ENCODE measurements around the gene RHOA.
"Not testable (repeated sequence)": the region's sequence is repeated elsewhere in the genome, so short reads cannot be mapped to it uniquely, and the experiment has no call there.

RHOA gene

GRCh38 chr3:49358884-49359225, 52.9 kb downstream of the RHOA start:
- FAIRE-seq = no peak

- FAIRE-seq = peak; percentile 89
Observed at GRCh38 chr3:49358217-49358883, 53.4 kb downstream of the RHOA start, which contains the start of gene GPX1. Gene GPX1 (minus strand): TSS chr3:49358353. CDS start chr3:49358278, 75 bp downstream.

DNA sequence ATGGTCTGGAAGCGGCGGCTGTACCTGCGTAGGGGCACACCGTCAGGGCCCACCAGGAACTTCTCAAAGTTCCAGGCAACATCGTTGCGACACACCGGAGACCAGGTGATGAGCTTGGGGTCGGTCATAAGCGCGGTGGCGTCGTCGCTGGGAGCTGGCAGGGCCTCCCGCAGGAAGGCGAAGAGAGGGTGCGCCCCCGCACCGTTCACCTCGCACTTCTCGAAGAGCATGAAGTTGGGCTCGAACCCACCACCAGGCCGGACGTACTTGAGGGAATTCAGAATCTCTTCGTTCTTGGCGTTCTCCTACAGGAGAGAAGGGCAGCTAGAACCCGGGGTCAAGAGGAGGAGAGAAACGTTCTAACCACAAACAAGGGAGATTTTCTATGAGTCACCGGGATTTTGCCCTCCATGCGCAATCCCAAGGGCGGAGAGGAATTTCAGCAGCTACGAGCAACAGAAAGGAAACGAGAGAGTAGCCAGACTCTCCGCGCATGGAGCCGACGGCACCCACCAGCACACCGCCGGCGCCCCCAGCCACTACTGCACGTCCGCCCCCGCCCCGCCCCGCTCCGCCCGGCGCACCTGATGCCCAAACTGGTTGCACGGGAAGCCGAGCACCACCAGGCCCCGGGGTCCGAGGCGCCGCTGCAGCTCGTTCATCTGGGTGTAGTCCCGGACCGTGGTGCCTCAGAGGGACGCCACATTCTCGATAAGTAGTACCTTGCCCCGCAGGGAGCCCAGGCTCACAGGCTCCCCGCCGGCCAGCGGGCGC, 54.1 kb downstream of the RHOA start:
- FAIRE-seq = not testable (repeated sequence)

- FAIRE-seq = not testable (repeated sequence)
Observed at GRCh38 chr3:49357095-49357442, 54.7 kb downstream of the RHOA start.

DNA sequence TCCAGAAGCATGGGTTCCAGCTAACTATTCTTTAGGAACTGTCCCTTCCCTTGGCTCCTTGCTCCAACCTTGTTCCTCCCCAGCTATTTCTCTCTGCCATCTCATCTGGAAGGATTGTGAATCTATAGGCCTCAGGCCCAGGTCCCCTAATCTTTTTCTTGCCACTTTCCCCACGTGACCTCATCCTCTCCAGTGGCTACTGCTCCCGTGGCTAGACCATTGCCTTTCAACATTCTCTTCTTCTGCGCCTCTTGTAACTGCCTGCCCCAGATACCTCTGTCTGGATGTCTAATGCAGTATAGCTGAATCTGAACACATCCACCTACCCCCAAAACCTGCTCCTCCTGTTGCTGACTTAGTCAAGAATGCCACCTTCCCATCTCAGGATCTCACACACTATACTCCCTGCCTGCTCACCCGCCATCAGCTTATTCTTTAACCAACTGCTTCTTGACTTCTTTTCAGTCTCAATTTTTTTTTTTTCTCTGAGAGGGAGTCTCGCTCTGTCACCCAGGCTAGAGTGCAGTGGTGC, 58.8 kb downstream of the RHOA start:
- FAIRE-seq = no peak

- FAIRE-seq = no peak
Observed at GRCh38 chr3:49352281-49352680, 59.5 kb downstream of the RHOA start.

DNA sequence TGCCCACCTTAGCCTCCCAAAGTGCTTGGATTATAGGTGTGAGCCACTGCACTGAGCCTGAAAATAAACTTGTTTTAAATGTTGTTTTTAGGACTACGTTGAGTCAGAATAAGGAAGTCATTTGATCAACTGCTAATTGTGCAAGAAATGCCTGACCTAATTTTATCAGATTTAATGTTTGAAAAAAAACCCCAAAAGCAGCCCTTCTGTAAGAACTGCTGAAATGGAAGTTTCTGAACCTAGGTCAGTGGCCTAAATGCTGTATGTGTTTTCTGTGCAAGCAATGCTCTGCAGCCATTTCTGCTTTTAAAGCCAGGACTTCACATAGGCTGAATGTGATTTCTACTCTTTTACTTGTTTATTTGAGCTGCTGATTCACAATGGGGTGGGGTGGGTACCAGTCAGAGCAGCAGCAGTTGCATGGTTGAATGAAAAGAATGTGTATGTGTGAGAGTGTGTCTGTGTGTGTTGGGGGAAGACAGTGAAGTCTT, 60.2 kb downstream of the RHOA start:
- FAIRE-seq = no peak

- FAIRE-seq = no peak
Observed at GRCh38 chr3:49349348-49350114, 62.2 kb downstream of the RHOA start.

GRCh38 chr3:49348361-49348760, 63.4 kb downstream of the RHOA start:
- FAIRE-seq = not testable (repeated sequence)

GRCh38 chr3:49346797-49347251, 65.0 kb downstream of the RHOA start:
- FAIRE-seq = no peak

DNA sequence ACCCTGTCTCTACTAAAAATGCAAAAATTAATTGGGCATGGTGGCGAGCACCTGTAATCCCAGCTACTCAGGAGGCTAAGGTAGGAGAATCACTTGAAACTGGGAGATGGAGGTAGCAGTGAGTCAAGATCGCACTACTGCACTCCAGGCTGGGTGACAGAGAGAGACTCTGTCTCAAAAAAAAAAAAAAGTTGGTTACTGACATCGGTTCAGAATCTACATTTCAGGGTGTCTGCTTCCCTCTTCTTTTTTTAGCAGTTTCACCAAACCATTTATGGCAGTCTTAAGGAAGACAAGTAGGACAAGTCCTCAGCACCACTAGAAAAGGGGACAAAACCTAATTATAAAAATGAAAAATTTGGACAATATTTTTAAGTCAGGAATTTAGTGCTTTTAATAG, 68.6 kb downstream of the RHOA start:
- no peak for FAIRE-seq

DNA sequence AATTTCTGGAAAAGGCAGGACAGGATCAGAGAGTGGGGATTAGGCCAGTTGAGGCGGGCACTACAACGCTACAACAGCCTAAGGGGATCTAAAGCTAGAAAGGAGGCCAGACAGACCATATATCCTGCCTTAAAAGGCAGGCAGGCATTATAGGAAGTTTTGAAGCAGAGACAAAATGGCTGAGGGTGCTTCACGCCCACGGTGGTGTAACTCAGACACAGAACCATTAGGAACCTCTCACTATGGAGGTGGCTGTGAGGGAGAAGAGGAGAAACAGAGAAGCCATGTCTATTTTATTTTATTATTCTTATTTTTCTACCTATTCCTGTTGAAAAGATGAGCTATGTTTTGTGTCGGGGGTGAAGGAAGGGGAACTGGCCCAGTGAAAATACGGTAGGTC, 69.8 kb downstream of the RHOA start:
- no peak for FAIRE-seq

- FAIRE-seq = no peak
Observed at GRCh38 chr3:49339941-49340800, 71.6 kb downstream of the RHOA start, which contains the start of gene USP4. Gene USP4 (minus strand): TSS chr3:49340053. CDS start chr3:49340024, 29 bp downstream.

DNA sequence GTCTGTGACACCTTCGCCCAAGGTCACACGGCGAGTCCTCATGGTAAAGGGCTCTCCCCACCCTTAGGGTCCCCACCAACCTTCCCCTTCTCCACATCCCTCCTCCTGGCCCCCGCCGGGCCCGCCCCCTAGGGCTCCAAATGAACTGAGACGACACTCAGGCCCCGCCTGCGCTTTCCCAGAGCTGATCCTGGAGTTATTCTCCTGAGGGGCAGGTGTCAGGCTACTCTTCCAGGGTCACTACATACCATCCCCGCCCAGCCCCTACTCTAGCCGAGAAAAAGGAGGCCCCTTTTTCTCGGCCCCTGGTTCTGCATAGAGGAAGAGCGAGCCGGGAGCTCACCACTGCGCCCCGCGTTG, 72.2 kb downstream of the RHOA start:
- FAIRE-seq = no peak

- no peak for FAIRE-seq
Observed at GRCh38 chr3:49333916-49334633, 77.7 kb downstream of the RHOA start.

DNA sequence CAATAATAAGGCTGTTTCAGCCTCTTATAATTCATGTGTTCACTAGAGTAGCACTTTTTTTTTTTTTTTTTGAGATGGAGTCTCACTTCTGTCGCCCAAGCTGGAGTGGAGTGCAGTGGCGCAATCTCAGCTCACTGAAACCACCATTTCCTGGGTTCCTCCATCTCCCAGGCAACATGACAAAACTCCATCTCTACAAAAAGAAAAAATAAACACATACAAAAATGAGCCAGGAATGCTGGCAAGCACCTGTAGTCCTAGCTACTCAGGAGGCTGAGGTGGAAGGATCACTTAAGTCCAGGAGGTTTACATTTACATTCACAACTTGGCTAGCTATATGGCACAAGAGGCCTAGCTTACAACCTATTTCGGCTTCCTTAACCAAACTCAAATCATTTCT, 78.7 kb downstream of the RHOA start:
- no peak for FAIRE-seq

DNA sequence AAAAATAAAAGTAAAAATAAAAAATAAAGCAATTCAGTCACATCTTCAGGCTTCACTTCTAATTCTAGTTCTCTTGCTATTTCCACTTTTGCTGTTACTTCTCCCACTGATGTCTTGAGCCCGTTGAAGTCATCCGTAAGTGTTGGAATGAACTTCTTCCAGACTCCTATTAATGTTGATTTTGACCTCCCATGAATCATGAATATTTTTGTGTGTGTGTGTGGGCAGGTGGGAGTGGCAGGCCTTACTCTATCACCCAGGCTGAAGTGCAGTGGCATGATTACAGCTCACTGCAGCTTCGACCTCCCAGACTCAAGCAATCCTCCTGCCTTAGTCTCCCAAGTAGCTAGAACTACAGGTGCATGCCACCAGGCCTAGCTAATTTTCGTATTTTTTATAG, 82.6 kb downstream of the RHOA start:
- no peak for FAIRE-seq

GRCh38 chr3:49328350-49328749, 83.4 kb downstream of the RHOA start:
- not testable (repeated sequence) for FAIRE-seq

DNA sequence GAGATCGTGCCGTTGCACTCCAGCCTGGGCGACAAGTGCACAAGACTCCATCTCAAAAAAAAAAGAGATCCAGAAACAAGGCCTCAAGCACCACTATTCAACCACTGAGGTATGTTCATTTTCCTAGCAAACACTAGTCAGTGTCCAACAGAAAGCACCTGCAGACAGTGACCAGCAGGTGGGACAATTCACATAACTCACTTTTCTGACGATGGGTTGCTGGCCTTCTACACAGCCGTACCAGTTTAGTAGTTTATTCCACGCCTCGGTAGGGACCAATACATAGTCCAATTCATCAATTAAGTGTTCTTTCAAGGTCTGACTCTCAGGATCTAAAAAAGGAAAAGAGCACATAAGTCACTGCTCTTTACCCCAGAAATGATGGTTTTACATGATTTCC, 84.3 kb downstream of the RHOA start:
- FAIRE-seq = no peak

- no peak for FAIRE-seq
Observed at GRCh38 chr3:49324768-49325167, 87.0 kb downstream of the RHOA start.

DNA sequence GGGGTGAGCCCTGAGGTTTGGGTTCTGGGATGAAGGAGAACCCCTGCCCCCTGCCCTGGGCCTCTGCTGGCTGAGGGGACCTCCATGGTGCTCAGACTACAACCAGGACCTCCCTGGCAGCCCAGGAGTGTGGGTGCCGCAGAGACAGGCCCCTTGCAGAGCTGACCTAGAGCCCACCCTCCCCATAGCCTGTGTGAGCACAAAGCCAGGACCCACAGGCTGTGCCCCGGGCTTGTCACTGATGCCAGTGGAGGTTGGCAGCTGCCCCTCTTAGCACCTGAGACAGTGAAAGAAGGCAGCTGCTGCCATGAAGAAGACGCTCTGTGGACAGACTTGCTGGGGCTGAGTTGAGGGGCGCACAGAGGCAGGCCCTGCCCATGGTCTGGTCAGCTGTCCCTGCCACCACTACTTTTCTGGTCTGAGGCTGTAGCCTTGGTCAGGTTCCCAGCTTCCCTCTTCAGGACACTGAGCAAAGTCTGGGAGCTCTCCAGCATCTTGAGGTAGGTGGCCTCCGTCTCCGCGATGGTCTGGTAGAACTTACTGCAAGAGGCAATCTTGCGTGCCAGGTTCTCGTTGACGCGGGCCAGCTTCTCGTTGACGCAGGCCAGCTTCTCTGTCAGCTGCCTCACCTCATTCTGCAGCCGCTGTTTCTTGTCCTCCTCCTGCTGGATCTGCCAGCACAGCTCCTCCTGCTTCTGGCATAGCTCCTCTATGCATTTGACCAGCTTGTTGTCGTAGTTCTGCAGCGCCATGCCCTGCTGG, 94.9 kb downstream of the RHOA start:
- no peak for FAIRE-seq
